GM18498 (cell line): Measurements from ENCODE around the gene C1orf122.

Experiments used
- ATAC-seq: cut with Tn5 transposase; IDR thresholded peaks from one replicate; pipeline ENCODE4 v1.9.1; 2021; ENCODE audit warnings: mild to moderate bottlenecking, moderate library complexity; ENCODE audit not compliant: unreplicated experiment

C1orf122 gene

DNA sequence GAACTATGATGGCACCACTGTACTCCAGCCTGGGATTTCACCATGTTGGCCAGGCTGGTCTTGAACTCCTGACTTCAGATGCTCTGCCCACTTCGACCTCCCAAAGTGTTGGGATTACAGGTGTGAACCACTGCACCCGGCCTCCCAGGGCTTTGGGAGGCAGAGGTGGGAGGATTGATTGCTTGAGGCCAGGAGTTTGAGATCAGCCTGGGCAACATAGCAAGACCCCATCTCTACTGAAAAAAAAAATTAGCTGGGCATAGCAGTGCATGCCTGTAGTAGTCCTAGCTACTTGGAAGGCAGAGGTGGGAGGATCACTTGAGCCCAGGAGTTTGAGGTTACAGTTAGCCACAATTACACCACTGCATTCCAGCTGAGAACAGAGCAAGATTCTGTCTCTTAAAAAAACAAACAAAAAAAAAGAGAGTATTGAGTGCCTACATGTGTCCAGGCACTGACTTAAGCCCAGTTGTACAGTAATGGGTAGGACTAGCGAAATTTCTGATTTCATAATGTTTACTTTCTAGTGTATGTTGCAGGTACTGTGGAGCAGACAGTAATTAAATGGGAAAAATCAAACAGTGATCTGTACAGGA is 9.7 kb upstream of the C1orf122 start:
- ATAC-seq = no peak

DNA sequence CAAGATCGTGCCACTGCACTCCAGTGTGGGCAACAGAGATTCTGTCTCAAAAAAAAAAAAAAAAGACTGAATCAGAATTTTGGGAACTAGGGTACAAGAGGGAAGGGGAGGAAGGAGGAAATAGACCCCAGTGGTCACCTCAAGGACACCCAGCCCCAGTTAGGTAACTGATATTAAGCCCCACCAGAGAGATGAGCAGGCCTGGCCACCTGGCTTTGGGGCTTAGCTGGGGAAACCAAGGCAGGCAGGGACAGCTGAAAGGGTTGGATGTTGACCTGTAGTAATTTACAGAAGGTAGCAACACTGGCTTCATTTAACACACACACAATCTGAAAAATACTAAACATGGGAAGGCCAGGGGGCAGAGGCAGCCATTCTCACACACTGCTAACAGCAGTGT is 5.2 kb upstream of the C1orf122 start:
- no peak for ATAC-seq

DNA sequence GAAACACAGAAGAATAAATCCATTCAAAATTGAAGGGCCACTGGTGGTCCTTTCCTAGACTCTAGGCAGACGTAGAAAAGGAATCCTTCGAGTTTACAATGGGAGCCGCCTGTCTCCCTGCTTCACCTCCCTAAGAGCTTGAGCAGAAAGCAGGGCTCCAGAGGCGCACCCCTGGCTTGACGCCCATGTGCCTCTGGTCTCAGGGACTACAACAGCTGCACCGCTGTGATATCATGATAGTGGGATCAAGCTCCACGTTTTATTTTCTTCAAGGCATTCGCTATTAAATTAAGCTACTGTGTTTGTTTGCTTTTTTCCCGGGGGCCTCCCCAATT is 403 bp upstream of the C1orf122 start:
- no peak for ATAC-seq

GRCh38 chr1:37808369-37809319 is 1.1 kb downstream of the C1orf122 start:
- ATAC-seq = peak; percentile 47

DNA sequence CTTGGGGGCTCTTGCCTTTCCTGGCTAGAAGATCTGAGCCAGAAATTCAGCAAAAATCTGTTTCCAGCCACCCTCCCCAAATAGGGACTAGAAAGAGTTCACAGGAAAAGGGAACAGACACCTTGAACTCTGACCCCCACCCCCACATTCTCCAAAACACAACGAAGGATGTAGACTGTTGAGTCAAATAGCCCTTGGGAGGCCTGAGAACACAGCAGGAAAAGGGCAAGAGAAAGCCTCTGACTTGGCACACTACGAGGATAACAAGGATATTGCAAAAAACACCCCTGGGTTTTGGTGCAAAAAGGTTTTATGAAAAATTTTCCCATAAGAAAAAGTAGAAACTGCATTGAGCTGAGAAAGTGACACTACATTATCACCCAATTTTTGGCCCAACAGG is 2.4 kb downstream of the C1orf122 start:
- ATAC-seq = no peak

- no peak for ATAC-seq
These were observed 3.6 kb downstream of the C1orf122 start for GRCh38 chr1:37811027-37811655.

DNA sequence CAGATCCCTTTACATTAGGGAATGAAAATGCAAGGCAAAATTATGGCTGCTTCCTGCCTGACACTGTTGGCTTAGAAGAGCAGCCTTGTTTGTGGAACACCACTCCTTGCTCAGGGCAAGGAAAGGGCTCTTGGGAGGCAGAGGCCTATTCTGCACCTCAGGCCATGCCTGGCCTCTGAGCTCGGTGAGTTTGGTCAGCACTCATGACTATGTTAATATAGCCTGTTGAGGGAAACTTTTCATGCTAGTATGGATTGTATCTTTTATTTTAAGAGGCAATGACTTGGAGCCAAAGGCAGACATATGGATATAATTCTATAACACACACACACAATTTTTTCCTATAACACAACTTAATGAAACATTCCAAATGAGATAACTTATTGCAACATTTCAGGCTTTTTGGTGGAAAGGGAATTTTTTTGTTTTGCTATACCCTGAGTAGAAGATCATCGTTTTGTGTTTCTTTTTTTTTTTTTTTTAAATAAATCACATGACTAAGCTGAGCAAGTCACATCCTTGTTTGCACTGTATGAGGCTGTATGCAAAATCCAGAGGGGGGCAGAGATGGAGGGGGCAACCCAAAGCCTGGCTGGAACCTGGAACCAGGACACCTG is 6.0 kb downstream of the C1orf122 start:
- ATAC-seq = no peak

GRCh38 chr1:37814252-37814651 is 6.7 kb downstream of the C1orf122 start:
- no peak for ATAC-seq

GRCh38 chr1:37817481-37817880 is 9.9 kb downstream of the C1orf122 start:
- no peak for ATAC-seq

- no peak for ATAC-seq
These were observed 13.9 kb downstream of the C1orf122 start for GRCh38 chr1:37821481-37821880.

DNA sequence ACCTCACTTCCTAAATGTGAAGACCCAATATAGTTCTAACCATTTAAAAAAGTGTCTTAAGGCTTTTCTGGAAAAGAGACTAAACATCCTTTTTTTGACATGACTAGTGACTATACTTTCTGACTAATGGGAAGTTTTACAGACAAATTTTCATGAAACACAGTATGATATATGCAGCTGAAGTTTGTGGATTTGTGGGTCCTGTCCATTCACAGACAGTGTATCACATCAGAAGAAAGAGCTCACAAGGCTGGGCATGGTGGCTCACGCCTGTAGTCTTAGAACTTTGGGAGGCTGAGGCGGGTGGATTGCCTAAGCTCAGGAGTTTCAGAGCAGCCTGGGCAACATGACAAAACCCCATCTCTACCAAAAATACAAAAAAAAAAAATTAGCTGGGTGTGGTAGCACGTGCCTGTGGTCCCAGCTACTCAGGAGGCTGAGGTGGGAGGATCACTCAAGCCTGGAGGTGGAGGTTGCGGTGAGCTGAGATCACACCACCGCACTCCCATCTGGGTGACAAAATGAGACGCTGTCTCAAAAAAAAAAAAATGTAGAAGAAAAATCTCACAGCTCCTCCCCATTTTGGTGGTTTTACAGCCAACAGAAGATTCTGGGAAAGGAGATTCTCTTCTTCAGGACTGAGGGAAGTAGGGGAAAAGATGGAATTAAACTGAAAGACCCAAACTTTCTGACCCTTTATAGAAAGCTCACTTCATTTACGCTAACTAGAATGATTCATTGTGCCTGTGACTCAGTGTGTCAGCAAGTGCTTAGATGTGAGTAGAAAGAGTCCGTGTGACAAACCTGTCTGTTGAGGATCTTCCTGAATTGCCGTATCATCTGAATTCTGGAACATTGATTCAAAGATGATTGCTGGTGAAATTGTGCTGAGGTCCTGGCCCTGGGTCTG is 15.6 kb downstream of the C1orf122 start:
- ATAC-seq = no peak

DNA sequence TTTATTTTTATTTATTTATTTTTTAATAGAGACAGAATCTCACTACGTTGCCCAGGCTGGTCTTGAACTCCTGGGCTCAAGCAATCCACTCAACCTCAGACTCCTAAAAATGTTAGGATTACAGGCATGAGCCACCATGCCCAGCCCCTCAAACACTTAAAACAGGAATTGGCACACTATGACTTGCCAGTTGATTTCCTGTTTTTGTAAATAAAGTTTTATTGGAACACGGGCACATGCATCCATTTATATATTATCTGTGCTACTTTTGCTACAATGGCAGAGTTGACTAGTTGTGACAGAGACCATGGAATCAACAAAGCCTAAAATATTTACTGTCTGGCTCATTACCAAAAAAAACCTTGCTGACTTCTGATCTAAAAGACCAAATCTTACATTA is 16.4 kb downstream of the C1orf122 start:
- ATAC-seq = no peak

DNA sequence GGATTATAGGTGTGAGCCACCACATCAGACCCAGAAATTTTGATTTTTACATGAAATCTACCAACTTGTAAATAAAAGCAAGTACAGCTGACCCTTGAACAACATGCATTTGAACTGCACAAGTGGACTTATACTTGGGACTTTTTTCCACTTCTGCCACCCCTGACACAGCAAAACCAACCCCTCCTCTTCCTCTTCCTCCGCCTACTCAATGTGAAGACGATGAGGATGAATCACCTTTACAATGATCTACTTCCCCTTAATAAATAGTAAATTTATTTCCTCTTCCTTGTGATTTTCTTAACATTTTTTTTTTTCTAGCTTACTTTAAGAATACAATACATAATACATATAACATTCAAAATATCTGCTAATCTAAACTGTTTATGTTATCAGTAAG is 17.9 kb downstream of the C1orf122 start:
- no peak for ATAC-seq

- ATAC-seq = no peak
These were observed 21.0 kb downstream of the C1orf122 start for GRCh38 chr1:37828410-37829074.

GRCh38 chr1:37831109-37831508 is 23.5 kb downstream of the C1orf122 start:
- no peak for ATAC-seq

- no peak for ATAC-seq
These were observed 24.2 kb downstream of the C1orf122 start for GRCh38 chr1:37831809-37832208.

GRCh38 chr1:37836788-37837187 is 29.2 kb downstream of the C1orf122 start:
- ATAC-seq = no peak

GRCh38 chr1:37839676-37840075 is 32.1 kb downstream of the C1orf122 start:
- ATAC-seq = no peak

DNA sequence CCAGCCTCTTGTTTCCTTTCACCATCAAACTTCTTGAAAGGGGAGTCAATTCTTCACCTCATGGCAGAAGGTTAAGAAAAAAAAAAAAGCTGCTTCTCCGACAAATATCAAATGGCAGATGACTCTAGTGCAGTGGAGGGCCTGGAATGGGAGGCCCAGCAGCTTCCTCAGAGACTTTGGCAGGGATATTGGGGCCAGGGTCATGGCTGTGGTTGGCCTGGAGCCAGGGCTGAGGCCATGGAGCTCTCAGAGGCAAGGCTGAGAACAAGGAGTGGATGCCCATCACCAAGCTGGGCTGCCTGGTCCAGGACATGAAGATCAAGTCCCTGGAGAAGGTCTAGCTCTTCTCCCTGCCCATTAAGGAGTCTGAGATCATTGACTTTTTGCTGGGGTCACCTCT is 33.1 kb downstream of the C1orf122 start:
- ATAC-seq = no peak

DNA sequence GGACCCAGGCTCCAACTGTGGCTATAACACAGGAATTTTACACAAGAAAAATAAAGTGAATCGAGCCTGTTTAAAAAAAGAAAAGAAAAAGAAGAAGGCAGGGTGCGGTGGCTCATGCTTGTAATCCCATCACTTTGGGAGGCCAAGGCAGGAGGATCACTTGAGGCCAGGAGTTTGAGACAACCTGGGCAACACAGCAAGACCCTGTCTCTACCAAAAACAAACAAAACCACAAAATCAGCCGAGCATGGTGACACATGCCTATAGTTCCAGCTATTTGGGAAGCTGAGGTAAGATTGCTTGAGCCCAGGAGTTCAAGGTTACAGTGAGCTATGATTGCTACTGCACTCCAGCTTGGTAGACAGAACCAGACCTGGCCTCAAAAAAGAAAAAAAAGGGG is 34.1 kb downstream of the C1orf122 start:
- no peak for ATAC-seq
